ENCODE data around the gene NPC2.
"Not testable (repeated sequence)": the region's sequence is repeated elsewhere in the genome, so short reads cannot be mapped to it uniquely, and the experiment has no call there.

NPC2 gene

GRCh38 chr14:74492776-74493342, at the start of gene NPC2:
NPC2 (minus strand) TSS chr14:74493305; CDS start chr14:74493274, 31 bp downstream.
- DNase-seq (ENCODE audit: low read depth): no peak

DNA sequence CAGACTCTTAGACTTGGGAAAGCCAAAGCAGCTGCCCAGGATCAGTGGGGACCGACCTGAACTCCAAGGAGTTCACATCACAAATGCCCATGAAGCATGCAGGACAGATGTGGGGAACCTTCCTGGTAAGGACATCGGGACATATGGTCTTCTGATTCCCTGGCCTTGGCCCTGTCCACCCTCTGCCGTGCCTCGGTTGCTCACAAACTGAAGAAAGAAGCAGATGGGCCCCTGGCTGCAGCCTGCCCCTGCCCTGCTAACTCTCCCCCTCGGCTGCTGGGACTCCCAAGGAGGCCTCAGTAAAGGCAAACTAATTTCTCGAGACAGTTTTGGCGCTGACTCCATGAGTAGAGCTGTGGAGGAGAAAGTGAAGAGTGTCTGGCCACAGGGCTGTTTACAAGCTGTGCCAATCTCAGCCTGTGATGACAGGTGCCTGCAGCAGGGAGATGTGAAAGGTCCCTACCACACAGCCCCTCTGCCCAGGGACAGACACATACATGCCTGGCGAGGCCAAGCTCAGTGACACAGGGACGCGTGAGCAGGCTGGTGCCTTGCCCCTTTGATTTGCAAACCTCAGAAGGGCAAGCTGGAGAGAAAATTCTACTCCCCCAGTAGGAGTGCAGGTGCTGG, 49.1 kb upstream of the NPC2 start:
- no peak for DNase-seq (ENCODE audit: low read depth)

- no peak for DNase-seq (ENCODE audit: low read depth)
Observed at GRCh38 chr14:74541225-74541624, 48.1 kb upstream of the NPC2 start.

DNA sequence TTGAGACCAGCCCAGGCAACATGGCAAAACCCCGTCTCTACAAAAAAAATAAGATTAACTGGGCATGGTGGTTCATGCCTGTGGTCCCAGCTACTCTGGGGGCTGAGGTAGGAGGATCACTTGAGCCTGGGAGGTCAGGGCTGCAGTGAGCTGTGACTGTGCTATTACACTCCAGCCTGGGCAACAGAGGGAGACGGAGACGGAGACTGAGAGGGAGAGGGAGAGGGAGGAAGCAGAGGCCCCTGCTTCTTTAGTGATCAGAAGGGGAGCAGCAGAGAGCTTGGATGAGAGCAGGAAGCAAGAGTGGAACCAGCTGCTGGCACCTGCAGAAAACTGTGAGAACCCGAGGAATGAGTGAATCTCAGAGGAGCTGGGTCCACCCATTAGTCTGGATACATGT, 46.4 kb upstream of the NPC2 start:
- no peak for DNase-seq (ENCODE audit: low read depth)

GRCh38 chr14:74538411-74539391, 45.6 kb upstream of the NPC2 start:
- no peak for DNase-seq (ENCODE audit: low read depth)

DNA sequence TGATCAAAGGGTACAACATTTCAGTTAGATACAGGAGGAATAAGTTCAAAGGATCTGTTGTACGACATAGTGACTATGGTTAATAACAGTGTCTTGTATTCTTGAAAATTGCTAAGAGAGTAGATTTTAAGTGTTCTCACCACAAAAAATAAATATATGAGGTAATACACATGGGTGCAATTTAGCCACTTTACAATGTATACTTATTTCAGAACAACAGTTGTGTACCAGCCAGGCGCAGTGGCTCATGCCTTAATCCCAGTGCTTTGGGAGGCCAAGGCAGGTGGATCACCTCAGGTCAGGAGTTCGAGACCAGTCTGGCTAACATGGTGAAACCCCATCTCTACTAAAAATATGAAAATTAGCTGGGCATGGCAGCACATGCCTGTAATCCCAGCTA, 43.2 kb upstream of the NPC2 start:
- not testable (repeated sequence) for DNase-seq (ENCODE audit: low read depth)

- no peak for DNase-seq (ENCODE audit: low read depth)
Observed at GRCh38 chr14:74535756-74536325, 42.7 kb upstream of the NPC2 start.

DNA sequence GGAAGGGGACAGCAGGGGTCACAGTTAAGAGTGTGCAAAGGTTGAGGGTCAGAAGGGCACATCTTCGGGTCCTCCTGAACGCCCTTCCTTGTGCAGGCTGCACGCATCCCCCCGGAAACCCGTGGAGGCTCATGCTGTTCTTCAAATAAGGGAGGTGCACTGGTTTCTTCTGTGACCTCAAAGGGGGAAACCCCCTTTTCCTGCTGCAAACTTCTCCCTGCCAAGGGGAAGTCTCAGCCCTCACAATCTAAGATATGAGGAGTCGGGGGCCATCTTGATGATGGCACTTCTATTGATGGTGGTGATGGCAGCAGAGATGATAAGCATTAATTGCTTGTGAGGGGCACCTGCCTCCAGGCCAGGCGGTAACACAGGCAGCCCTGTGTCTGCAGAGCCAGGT, 40.5 kb upstream of the NPC2 start:
- no peak for DNase-seq (ENCODE audit: low read depth)

DNA sequence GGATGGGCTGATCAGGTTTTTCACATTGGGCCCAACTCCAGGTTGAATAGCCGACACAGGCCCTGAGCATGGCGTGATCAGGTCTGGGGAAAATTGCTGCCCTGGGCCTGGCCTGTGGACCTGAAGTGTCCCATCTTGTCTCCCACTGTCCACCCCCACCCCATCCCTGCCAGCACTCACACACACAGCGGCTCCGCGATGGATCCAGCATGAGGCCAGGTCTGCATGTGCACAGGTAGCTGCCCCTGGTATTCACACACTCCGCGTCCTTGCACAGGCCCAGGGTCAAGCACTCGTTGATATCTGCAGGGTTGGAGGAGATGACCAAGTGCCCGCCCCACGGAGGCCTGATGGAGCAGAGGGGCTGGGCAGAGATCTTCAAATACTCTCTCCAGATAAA, 39.1 kb upstream of the NPC2 start:
- DNase-seq (ENCODE audit: low read depth): no peak

- no peak for DNase-seq (ENCODE audit: low read depth)
Observed at GRCh38 chr14:74531467-74531866, 38.4 kb upstream of the NPC2 start.

- no peak for DNase-seq (ENCODE audit: low read depth)
Observed at GRCh38 chr14:74531006-74531405, 37.9 kb upstream of the NPC2 start.

DNA sequence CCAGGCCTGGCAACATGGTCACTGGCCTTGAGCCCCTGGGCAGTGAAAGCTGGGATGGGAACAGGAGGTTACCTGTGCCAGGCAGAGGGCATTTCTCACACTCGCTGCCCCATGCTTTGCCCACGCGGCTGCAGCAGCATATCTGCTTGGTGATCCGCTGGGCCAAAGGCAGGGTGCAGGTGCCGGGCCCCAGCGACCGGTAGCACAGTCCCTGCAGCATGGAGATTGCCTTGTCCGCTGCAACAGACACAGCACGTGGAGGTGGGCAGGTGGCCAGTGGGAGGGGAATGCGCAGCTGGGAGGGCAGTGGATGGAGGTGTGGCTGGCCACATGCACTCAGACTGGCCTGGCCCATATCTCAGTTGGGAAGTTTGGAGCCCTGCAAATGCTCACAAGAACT, 35.8 kb upstream of the NPC2 start:
- DNase-seq (ENCODE audit: low read depth): no peak

- DNase-seq (ENCODE audit: low read depth): no peak
Observed at GRCh38 chr14:74528406-74528805, 35.3 kb upstream of the NPC2 start.

DNA sequence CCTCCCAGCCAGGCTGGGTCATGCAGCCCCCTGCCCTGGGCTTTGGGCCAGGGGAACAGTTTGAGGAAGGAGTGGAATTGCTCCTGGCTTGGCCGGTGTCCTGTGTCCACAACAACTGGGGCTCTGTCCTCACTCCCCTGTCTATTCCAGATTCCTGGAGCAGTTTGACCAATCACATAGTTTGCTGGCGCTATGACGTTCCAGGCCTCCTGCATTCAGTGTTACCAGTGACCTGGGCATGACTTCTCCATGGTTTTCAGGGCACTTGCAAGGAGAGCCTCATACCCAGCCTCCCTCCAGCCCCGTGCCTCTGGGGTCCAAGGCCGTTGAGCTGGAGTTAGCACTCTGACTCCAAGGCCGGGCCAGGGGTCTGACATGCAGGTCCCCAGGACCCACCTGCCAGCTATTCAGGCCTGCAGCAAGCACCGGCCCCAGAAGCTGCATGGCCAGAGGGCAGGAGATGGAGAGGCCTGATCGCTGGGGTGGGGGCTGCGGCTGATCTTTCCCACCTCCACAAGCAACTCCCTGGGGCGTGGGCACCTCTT, 34.7 kb upstream of the NPC2 start:
- DNase-seq (ENCODE audit: low read depth): no peak

DNA sequence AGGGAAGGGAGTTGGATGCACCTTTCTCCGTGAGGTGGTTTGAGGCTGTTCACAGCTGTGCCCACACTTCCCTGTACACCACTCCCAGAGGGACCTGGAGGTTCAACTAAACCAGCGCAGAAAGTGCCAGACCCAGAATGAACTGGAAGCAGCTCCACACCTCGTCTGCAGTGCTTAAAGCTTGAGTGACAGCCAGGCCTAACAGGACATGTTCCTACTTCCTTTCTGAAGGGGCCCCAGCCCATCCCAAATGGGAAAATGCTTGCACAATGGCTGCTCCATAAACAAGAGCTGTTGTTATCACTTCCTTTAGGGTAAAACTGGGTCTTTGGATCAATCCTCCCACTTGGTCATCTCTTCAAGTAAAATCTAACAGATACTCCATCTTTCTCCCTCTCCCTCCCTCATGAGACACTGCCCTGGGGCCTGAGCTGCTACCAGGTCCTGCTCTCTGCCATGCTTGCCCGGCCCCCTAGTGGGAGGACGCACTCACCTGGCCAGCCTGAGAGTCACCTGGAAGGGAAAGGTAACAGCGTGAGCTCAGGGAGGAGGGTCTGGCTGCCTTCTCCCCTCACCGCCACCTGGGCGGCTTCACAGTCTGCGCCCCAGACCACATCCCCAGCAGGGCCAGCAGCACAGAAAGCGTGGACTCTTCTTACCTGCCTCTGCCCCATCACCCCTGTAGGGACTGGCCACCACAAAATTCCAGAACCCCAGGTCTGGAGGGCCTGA, 33.9 kb upstream of the NPC2 start:
- DNase-seq (ENCODE audit: low read depth): no peak

GRCh38 chr14:74525361-74525851, 32.3 kb upstream of the NPC2 start:
- DNase-seq (ENCODE audit: low read depth): no peak

GRCh38 chr14:74524812-74525135, 31.7 kb upstream of the NPC2 start:
- DNase-seq (ENCODE audit: low read depth): no peak

DNA sequence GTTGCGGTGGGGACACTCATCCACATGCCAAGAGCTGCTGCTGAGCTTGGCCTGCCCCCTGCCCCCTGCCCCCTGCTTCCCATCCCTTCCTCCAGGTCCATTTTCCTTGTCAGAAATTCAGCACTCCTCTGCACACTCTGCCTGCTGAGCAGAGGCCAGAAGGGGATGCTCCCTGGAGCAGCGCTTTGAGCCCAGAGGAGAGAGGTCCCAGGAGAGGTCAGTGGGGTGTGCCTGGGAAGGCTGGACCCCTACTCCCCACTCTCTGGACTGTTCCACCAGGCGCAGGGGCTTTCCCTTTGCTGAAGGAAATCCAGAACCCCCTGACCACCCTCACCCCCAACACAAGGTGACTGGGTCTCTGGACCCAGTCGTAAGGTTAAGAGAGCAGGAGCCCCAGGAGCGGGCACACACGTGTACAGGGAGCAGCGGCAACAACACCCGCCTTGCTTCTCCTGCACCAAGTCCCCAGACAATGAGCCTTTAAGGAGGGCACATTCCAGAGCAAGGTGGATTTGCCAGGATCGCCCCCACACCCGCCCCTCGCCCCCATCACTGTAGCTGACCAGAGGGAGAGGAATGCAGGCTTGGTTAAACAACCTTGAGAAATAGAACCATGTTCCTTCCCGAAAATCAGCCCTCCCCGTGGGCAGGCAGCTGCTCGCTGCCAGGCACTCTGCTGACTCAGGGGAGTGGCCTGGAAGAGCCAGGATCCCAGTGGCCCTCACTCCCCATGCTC, 31.1 kb upstream of the NPC2 start:
- DNase-seq (ENCODE audit: low read depth): no peak

DNA sequence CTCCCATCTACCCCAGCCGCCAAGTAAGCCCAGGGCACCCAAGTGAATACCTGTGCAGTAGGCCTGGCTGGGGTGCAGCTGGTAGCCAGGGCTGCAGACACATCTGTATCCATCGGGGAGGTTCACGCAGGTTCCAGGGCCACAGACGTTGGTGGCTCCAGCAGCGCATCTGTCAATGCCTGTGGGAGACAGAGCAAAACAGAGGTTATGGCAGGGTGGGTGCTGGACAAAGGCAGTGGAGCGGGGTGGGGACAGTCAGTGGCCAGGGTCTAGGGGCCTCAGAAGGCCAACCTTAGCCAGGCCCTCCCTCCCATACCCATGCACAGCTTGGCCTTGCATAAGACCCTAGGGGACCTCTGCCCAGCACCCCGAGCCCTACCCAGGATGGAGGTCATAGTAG, 29.6 kb upstream of the NPC2 start:
- DNase-seq (ENCODE audit: low read depth): no peak

DNA sequence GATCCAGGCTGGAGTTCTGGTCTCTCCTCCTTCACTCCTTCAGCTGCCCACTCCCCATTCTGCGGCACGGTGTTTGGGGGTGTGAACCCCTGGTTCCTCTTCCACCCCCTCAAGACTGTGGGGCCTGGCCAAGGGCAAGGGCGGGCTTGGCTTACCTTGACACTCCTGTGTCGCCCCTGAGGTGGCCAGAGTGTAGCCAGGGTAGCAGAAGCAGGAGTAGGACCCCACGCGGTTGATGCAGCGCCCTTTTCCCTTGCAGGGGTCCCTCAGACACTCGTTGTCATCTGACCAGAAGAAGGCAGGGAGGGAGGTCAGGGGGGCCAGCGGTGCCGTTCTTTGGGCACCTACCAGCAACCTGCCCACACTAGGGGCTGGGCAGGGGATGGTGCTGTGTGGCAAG, 28.7 kb upstream of the NPC2 start:
- no peak for DNase-seq (ENCODE audit: low read depth)
